Right renal pelvis (tissue), 4 donors: ENCODE data around the gene CYP4V2. TPM values are rescaled to one million over a fixed set of nuclear protein-coding genes. Genes with fewer than 3 reads are reported as not detected.
"Not testable (repeated sequence)": the region's sequence is repeated elsewhere in the genome, so short reads cannot be mapped to it uniquely, and the experiment has no call there.

Experiments
- DNase-seq, 4 donors: peaks; one replicate each; pipeline ENCODE4 v3.0.0-alpha.2; 2013; ENCODE audit warnings: low read depth in 4 of 4, low spot score in 3 of 4, missing footprints in 1 of 4
- polyA plus RNA-seq, 4 donors: library from polyadenylated mRNA; unstranded; fragments of 120-200 nt; gene quantifications; one replicate each; pipeline ENCODE4 v1.2.1, GENCODE V29; 2013; ENCODE audit not compliant: insufficient read length in 4 of 4

The CYP4V2 gene
- polyA plus RNA-seq, 4 donors, result 11.9 to 33.5 (median 23.8) TPM

- no peak for DNase-seq
These were observed 35.9 kb downstream of the CYP4V2 start, which contains the start of gene KLKB1 for GRCh38 chr4:186227221-186227620. TSS of gene KLKB1 (plus strand) at chr4:186227507. CDS start at chr4:186228196, 689 bp downstream.

GRCh38 chr4:186227744-186228513 lies 36.6 kb downstream of the CYP4V2 start:
- no peak for DNase-seq

GRCh38 chr4:186228514-186228894 lies 37.1 kb downstream of the CYP4V2 start:
- DNase-seq, result no peak

GRCh38 chr4:186234367-186234766 lies 43.0 kb downstream of the CYP4V2 start:
- no peak for DNase-seq

DNA sequence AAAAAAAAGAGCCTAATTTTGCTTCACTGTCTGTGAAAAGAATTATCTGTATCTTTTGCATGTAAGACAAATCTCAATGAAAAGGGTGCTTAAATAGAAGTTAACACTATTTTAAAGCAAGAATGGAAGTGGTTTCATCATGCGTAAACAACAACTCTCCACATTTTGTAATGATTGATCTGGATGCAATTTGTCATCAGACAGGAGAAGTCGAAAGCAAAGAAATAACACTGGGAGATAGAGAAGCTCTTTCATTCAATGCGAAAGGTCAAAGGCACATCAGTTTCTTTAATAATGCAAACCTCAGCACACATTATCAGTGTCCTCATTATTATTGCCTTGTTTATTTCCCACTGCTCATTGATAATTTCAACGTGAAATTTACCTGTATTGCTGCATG lies 44.8 kb downstream of the CYP4V2 start:
- DNase-seq, result no peak

- no peak for DNase-seq
These were observed 49.1 kb downstream of the CYP4V2 start for GRCh38 chr4:186240452-186240847.

DNA sequence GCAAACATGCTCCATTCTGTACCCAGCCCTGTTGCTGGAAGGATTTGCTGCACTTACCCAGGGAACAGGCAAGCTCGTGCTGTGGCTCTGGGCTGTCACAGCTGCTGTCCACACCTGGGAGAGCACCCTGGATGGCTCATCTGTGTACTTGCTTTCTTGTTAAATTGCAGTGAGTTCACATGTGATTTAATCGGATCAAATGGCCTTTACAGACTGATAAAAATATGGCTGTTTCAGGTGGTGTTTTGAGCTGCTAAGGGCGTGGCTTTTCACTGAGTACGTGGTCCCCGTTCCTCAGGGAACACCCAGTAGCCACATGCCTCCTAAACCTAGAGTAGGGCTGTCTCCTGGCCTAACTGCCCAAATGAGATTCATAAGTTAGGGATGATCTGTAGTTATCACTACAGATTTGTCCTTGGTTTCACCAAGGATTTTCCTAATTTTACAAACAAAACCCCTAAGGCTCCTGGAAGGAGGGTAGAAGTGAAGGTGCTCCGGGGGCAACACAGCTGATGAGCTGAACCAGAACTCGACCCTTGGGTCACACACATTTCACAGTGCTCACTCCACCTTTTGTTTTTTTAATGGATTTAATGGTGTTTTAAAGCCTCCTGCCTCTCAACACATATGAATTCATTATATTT lies 49.6 kb downstream of the CYP4V2 start:
- no peak for DNase-seq

GRCh38 chr4:186241616-186242015 lies 50.2 kb downstream of the CYP4V2 start:
- DNase-seq, result no peak

- not testable (repeated sequence) for DNase-seq
These were observed 50.7 kb downstream of the CYP4V2 start for GRCh38 chr4:186242031-186242430.

DNA sequence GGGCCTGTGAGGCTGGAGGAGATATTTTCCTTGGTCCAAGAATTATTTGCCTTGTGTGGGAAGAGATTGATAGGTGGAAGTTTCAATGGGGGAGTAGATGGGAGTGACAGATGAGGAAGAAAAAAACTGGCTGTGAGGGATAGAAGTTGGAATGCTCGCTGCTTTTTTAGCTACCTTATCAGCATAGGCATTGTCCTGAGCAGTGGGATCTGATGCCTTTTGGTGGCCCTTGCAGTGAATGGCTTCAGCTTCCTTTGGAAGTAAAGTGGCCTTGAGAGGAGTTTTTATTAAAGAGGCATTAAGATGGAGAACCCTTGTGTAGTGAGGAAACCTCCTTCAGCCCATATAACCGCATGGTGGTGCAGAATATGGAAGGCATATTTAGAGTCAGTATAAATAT lies 52.0 kb downstream of the CYP4V2 start:
- DNase-seq, result no peak

DNA sequence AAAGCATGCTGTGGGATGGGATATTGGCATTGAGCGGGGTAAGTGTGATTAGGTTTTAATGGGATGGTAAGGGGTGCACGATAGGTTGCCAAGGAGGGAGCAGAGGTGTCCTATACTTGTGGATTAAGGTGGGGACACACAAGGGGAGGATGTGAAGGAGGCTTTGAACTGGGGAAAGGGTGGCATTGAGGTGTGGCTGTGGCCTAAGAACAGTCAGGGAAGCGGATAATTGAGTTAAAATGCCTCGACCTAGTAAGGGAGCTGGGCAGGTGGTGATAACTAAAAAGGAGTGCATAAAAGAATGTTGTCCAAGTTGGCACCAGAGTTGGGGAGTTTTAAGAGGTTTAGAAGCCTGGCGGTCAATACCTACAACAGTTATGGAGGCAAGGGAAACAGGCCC lies 53.5 kb downstream of the CYP4V2 start:
- no peak for DNase-seq

DNA sequence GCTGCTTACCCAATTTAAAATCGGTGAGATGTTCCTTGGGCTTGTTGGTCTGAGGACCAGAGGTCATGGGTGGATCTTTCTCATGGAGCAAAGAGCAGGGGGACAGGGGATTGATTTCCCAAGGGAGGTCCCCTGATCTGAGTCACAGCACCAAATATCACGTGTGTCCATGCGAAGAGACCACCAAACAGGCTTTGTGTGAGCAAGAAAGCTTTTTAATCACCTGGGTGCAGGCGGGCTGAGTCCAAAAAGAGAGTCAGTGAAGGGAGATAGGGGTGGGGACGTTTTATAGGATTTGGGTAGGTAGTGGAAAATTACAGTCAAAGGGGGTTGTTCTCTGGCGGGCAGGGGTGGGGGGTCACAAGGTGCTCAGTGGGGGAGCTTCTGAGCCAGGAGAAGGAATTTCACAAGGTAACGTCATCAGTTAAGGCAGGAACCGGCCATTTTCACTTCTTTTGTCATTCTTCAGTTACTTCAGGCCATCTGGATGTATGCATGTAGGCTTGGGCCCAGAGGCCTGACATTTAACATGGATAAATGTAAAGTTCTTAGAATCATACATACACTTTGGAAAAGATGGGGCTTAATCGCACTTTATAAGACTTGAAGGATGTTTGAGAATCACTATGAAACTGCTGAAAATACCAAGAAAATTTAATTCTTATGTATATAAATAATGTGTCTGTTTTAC lies 55.8 kb downstream of the CYP4V2 start:
- DNase-seq, result not testable (repeated sequence)

DNA sequence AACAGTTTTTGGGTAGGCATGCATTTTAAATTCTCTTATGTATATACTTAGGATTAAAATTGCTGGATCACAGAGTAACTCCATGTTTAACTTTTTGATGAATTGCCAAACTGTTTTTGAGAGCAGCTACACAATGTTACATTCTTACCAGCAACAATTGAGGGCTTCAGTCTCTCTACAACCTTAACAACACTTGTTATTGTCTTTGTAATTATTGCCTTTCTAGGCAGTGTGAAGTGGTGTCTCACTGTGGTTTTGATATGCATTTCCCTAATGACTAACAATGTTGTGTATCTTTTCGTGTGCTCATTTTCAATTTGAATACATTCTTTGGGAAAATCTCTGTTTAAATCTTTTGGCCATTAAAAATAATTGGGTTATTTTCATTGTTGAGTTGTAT lies 57.3 kb downstream of the CYP4V2 start:
- no peak for DNase-seq

DNA sequence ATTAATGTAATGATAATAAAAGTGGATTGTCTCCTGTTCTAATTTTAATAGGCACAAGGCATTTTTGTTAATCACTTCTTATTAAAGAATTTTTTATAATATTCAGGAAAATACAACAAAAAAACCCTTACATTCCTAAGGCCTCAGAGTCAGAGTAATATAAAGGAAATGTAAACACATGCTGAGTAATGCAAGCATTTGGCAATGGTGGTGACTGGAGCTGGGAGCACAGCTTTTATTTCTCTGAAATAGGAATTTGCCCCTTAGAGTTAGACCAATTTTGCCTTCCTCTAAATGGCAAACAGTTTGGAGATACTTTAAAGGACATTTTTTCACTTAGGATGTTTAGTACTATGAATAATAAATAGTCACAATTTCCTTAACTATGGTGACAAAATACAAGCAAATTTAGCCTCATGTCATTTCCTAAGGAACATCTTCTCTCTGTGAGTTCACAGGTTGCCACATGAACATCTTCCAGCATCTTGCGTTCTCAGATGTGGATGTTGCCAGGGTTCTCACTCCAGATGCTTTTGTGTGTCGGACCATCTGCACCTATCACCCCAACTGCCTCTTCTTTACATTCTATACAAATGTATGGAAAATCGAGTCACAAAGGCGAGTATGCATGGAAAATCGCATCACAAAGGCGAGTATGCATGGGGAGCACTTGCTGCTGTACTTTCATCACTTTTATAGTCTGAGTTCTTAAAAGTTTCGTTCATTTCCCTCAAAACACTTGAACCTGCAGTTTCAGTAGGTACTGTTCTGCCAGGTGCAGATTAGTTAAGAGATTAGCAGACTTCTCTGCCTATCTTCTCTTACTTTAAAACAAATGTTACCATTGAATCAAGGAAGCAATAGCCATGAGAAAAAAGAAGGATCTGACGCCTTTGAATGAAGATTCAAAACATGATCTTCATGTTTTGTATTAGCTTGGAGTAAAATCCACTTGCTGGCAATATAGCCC lies 58.7 kb downstream of the CYP4V2 start:
- no peak for DNase-seq

DNA sequence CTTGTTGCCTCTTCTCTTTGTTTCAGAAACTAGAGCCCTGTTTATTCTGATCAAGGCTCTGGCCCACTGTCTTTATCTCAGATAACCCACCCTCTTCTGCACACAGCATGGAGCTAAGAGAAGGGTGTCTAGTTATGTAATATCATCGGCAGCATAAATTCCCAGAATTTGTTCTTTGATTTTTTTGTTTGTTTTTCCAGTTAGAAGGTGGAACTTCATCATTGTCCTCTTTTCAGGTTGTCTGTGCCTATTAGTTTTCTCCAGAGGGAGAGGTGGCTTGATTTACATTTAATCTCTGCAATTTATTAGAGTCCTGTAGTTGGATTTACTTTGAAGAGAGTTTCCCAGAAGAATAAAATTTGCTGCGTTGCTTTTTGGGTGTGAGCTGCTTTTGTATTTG lies 59.4 kb downstream of the CYP4V2 start:
- no peak for DNase-seq

DNA sequence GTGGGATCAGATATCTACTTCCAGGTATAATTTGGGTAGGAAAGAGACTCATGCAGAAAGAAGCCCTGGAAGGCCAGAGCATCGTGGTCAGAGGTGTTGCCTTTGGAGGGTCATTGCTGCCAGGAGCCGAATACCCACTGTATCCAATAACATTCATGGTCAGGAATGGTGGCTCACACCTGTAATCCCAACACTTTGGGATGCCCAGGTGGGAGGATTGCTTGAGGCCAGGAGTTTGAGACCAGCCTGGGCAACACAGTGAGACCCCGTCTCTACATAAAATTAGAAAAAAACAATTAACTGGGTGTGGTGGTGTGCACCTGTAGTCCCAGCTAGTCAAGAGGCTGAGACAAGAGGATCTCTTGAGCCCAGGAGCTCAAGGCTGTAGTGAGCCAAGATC lies 63.8 kb downstream of the CYP4V2 start:
- DNase-seq, result no peak

DNA sequence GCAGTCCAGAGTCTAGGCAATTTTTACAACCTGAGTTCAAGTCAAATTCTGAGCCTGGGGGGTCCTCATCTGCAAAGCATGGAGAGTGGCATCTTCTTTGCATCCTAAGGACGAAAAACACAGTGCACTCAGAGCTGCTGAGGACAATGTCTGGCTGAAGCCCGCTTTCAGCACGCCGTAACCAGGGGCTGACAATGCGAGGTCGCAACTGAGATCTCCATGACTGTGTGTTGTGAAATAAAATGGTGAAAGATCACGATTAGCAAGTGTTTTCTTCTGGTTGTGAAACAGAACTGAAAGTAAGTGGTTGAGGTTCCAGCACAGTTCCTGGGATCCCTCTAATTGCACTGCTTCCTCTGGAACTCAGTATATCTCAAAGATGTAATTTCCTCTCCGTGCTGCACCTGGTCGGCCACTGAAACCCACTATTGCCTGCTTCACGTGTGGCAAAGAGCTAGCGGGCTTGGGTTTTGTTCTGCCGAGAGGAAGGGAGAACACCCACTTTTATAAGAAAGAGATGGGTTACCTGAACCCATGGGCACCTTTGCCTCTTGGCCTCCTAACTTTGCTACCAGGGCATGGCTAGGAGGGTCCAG lies 66.9 kb downstream of the CYP4V2 start:
- DNase-seq, result no peak

DNA sequence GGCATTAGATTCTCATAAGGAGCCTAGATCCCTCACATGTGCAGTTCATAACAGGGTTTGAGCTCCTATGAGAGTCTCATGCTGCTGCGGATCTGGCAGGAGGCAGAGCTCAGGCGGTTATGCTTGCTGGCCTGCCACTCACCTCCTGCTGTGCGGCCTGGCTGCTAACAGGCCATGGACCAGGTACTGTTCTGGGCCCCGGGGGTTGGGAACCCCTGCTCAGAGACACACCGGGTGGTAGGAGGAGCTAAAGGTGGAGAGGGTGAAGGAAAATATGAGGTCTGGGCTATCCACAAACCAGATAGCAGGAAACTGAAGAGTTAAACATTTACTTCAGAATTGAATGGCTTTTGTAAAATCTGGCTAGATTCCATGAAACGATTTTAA lies 68.7 kb downstream of the CYP4V2 start:
- DNase-seq, result no peak
